Muscle layer of colon (tissue), 2 donors: ENCODE measurements around the gene MYL7.

ENCODE experiments used
- H3K27ac ChIP-seq: one replicate; pipeline ENCODE4 v1.7.0; 2013; ENCODE audit warnings: low read depth, mild to moderate bottlenecking, low read length, moderate library complexity
- H3K27me3 ChIP-seq, 2 donors: one replicate each; pipeline ENCODE4 v1.7.0; 2013; ENCODE audit warnings: low read length in 2 of 2, mild to moderate bottlenecking in 2 of 2; ENCODE audit not compliant: insufficient read depth in 2 of 2, control insufficient read depth in 1 of 2
- H3K36me3 ChIP-seq: one replicate; pipeline ENCODE4 v1.7.0; 2013; ENCODE audit warnings: mild to moderate bottlenecking, low read length; ENCODE audit not compliant: insufficient read depth
- H3K4me1 ChIP-seq: one replicate; pipeline ENCODE4 v1.7.0; 2013; ENCODE audit warnings: mild to moderate bottlenecking, low read length; ENCODE audit not compliant: insufficient read depth
- H3K4me3 ChIP-seq, 2 donors: one replicate each; pipeline ENCODE4 v1.7.0; 2013; ENCODE audit warnings: low read length in 2 of 2, low read depth in 1 of 2, mild to moderate bottlenecking in 1 of 2, moderate library complexity in 1 of 2
- H3K9ac ChIP-seq: one replicate; pipeline ENCODE4 v1.7.0; 2013; ENCODE audit warnings: low read length
- H3K9me3 ChIP-seq: one replicate; pipeline ENCODE4 v1.7.0; 2013; ENCODE audit warnings: mild to moderate bottlenecking, low read length
- donor health status: abdominal sarcoma.
- donor health status: Adenocarcinoma of cecum.

MYL7 gene

GRCh38 chr7:44121761-44122420, 19.2 kb downstream of the MYL7 start:
- H3K36me3 ChIP-seq: peaks cover 34% of the 10 kb centered on the region
- H3K27ac ChIP-seq: no peak overlapping the region
- H3K9me3 ChIP-seq: no peaks in the 10 kb centered on the region
- H3K9ac ChIP-seq: no peak overlapping the region
- H3K27me3 ChIP-seq: no peaks in the 10 kb centered on the region
- H3K4me3 ChIP-seq: no peak overlapping the region
- peaks cover 16% of the 10 kb centered on the region for H3K4me1 ChIP-seq

- Histone ChIP-seq H3K9ac (no peak overlapping the region), H3K27ac (no peak overlapping the region), H3K4me3 (no peak overlapping the region), H3K9me3 (no peaks in the 10 kb centered on the region), H3K36me3 (peaks cover 47% of the 10 kb centered on the region), H3K4me1 (peaks cover 16% of the 10 kb centered on the region), H3K27me3 (no peaks in the 10 kb centered on the region)
Observed at GRCh38 chr7:44120395-44120794, 20.7 kb downstream of the MYL7 start.

GRCh38 chr7:44119829-44120380, 21.2 kb downstream of the MYL7 start:
- Histone ChIP-seq H3K4me1 (peaks cover 16% of the 10 kb centered on the region), H3K9me3 (no peaks in the 10 kb centered on the region), H3K4me3 (no peak overlapping the region), H3K9ac (no peak overlapping the region), H3K27me3 (no peaks in the 10 kb centered on the region), H3K36me3 (peaks cover 52% of the 10 kb centered on the region), H3K27ac (no peak overlapping the region)

- Histone ChIP-seq H3K27me3 (no peaks in the 10 kb centered on the region), H3K27ac (no peak overlapping the region), H3K9me3 (no peaks in the 10 kb centered on the region), H3K4me3 (no peak overlapping the region), H3K36me3 (peaks cover 54% of the 10 kb centered on the region), H3K4me1 (peaks cover 16% of the 10 kb centered on the region), H3K9ac (no peak overlapping the region)
Observed at GRCh38 chr7:44117801-44118429, 23.2 kb downstream of the MYL7 start.

- Histone ChIP-seq H3K9ac (no peak overlapping the region), H3K9me3 (no peaks in the 10 kb centered on the region), H3K4me3 (no peak overlapping the region), H3K4me1 (peaks cover 7% of the 10 kb centered on the region), H3K27ac (no peak overlapping the region), H3K36me3 (peaks cover 54% of the 10 kb centered on the region), H3K27me3 (no peaks in the 10 kb centered on the region)
Observed at GRCh38 chr7:44116789-44117666, 24.1 kb downstream of the MYL7 start.

- Histone ChIP-seq H3K4me1 (no peaks in the 10 kb centered on the region), H3K36me3 (peaks cover 48% of the 10 kb centered on the region), H3K9me3 (no peaks in the 10 kb centered on the region), H3K9ac (no peak overlapping the region), H3K4me3 (no peak overlapping the region), H3K27me3 (no peaks in the 10 kb centered on the region), H3K27ac (no peak overlapping the region)
Observed at GRCh38 chr7:44116087-44116788, 24.9 kb downstream of the MYL7 start.

GRCh38 chr7:44114586-44115310, 26.4 kb downstream of the MYL7 start:
- Histone ChIP-seq H3K27ac (no peak overlapping the region), H3K9me3 (no peaks in the 10 kb centered on the region), H3K27me3 (no peaks in the 10 kb centered on the region), H3K4me1 (no peaks in the 10 kb centered on the region), H3K36me3 (peaks cover 35% of the 10 kb centered on the region), H3K4me3 (no peak overlapping the region), H3K9ac (no peak overlapping the region)

GRCh38 chr7:44113764-44114354, 27.3 kb downstream of the MYL7 start:
- Histone ChIP-seq H3K9ac (no peak overlapping the region), H3K27me3 (no peaks in the 10 kb centered on the region), H3K9me3 (no peaks in the 10 kb centered on the region), H3K4me1 (no peaks in the 10 kb centered on the region), H3K27ac (no peak overlapping the region), H3K4me3 (no peak overlapping the region), H3K36me3 (peaks cover 28% of the 10 kb centered on the region)

- peaks cover 28% of the 10 kb centered on the region for H3K36me3 ChIP-seq
- no peak overlapping the region for H3K27ac ChIP-seq
- H3K27me3 ChIP-seq: no peaks in the 10 kb centered on the region
Observed at GRCh38 chr7:44112997-44113763, 28.0 kb downstream of the MYL7 start.

More at GRCh38 chr7:44112997-44113763, 28.0 kb downstream of the MYL7 start:
- H3K4me3 ChIP-seq: no peak overlapping the region
- H3K9me3 ChIP-seq: no peaks in the 10 kb centered on the region
- no peaks in the 10 kb centered on the region for H3K4me1 ChIP-seq
- no peak overlapping the region for H3K9ac ChIP-seq
